Measurements from ENCODE around the gene PRKN. TPM values are rescaled to one million over a fixed set of nuclear protein-coding genes. Genes with fewer than 3 reads are reported as not detected.

The PRKN gene
- total RNA-seq, 4 donors from 2014 or later = 5.5 to 17.9 (median 6.8) TPM

GRCh38 chr6:162165479-162165878, 562.1 kb downstream of the PRKN start:
- no peaks in the 10 kb centered on the region for H3K9me3 ChIP-seq
- no peak overlapping the region for H3K27ac ChIP-seq
- H3K4me1 ChIP-seq = no peaks in the 10 kb centered on the region
- TF ChIP-seq EP300 (IDR thresholded peaks at IDR 0.05) = no peak
- TF ChIP-seq CTCF (IDR thresholded peaks at IDR 0.05) = no peak
- no peak for TF ChIP-seq POLR2A (IDR thresholded peaks at IDR 0.05)
- 86 to 90% methylated on average over 8 to 9 of the region's 9 CpGs for WGBS, 2 donors
- no peak overlapping the region for H3K4me3 ChIP-seq
- H3K27me3 ChIP-seq = no peaks in the 10 kb centered on the region
- no peaks in the 10 kb centered on the region for H3K36me3 ChIP-seq
- DNase-seq (ENCODE audit: low spot score in 2 of 2) = no peak

GRCh38 chr6:162157167-162157870, 570.2 kb downstream of the PRKN start:
- 45 to 51% methylated on average over 3 of the region's 3 CpGs for WGBS, 2 donors
- H3K4me1 ChIP-seq = no peaks in the 10 kb centered on the region
- TF ChIP-seq EP300 (IDR thresholded peaks at IDR 0.05) (no peak), POLR2A (IDR thresholded peaks at IDR 0.05) (no peak), CTCF (IDR thresholded peaks at IDR 0.05) (no peak)
- DNase-seq (ENCODE audit: low spot score in 2 of 2) = no peak
- H3K36me3 ChIP-seq = peaks cover 0 to 6% (median 0%) of the 10 kb centered on the region in 3 donors
- H3K9me3 ChIP-seq = peaks cover 0 to 10% (median 0%) of the 10 kb centered on the region in 4 donors
- H3K27ac ChIP-seq = no peak overlapping the region
- no peak overlapping the region for H3K4me3 ChIP-seq
- H3K27me3 ChIP-seq = no peaks in the 10 kb centered on the region

- H3K27me3 ChIP-seq = no peaks in the 10 kb centered on the region
- H3K4me3 ChIP-seq = no peak overlapping the region
- peaks cover 0 to 6% (median 0%) of the 10 kb centered on the region in 3 donors for H3K36me3 ChIP-seq
- no peaks in the 10 kb centered on the region for H3K4me1 ChIP-seq
- no peak overlapping the region for H3K27ac ChIP-seq
- TF ChIP-seq EP300 (IDR thresholded peaks at IDR 0.05) = no peak
- no peak for TF ChIP-seq POLR2A (IDR thresholded peaks at IDR 0.05)
- TF ChIP-seq CTCF (IDR thresholded peaks at IDR 0.05) = no peak
- 67 to 84% methylated on average over 2 of the region's 2 CpGs for WGBS, 2 donors
- H3K9me3 ChIP-seq = peaks cover 0 to 10% (median 0%) of the 10 kb centered on the region in 4 donors
- no peak for DNase-seq (ENCODE audit: low spot score in 2 of 2)
These were observed 571.4 kb downstream of the PRKN start for GRCh38 chr6:162156146-162156545.

GRCh38 chr6:162154930-162155329, 572.6 kb downstream of the PRKN start:
- Histone ChIP-seq H3K27ac (no peak overlapping the region), H3K9me3 (peaks cover 0 to 10% (median 0%) of the 10 kb centered on the region in 4 donors), H3K27me3 (no peaks in the 10 kb centered on the region), H3K36me3 (peaks cover 0 to 6% (median 0%) of the 10 kb centered on the region in 3 donors), H3K4me3 (no peak overlapping the region), H3K4me1 (no peaks in the 10 kb centered on the region)
- no peak for DNase-seq (ENCODE audit: low spot score in 2 of 2)
- no peak for TF ChIP-seq EP300 (IDR thresholded peaks at IDR 0.05)
- no peak for TF ChIP-seq CTCF (IDR thresholded peaks at IDR 0.05)
- no peak for TF ChIP-seq POLR2A (IDR thresholded peaks at IDR 0.05)

- no peak for DNase-seq (ENCODE audit: low spot score in 2 of 2)
- H3K36me3 ChIP-seq = peaks cover 0 to 6% (median 0%) of the 10 kb centered on the region in 3 donors
- no peak overlapping the region for H3K27ac ChIP-seq
- TF ChIP-seq EP300 (IDR thresholded peaks at IDR 0.05) = no peak
- no peak for TF ChIP-seq CTCF (IDR thresholded peaks at IDR 0.05)
- no peak for TF ChIP-seq POLR2A (IDR thresholded peaks at IDR 0.05)
- no peak overlapping the region for H3K4me3 ChIP-seq
- H3K27me3 ChIP-seq = no peaks in the 10 kb centered on the region
- peaks cover 0 to 10% (median 0%) of the 10 kb centered on the region in 4 donors for H3K9me3 ChIP-seq
- H3K4me1 ChIP-seq = no peaks in the 10 kb centered on the region
- 59 to 83% methylated on average over 4 of the region's 4 CpGs for WGBS, 2 donors
These were observed 573.6 kb downstream of the PRKN start for GRCh38 chr6:162154001-162154400.

Measured in tibial nerve (tissue), 4 donors.